HT1080 (cell line): ENCODE results near the gene MCOLN1. TPM values are rescaled to one million over a fixed set of nuclear protein-coding genes. Genes with fewer than 3 reads are reported as not detected.
A peak's percentile ranks its signal among the peaks of the same experiment; 100 is the strongest.
"Not testable (repeated sequence)": the region's sequence is repeated elsewhere in the genome, so short reads cannot be mapped to it uniquely, and the experiment has no call there.

Experiments
- DNase-seq: peaks from one replicate; pipeline ENCODE4 v3.0.0-alpha.2; 2015; ENCODE audit warnings: low read depth
- total RNA-seq: library from RNA; depleted of rRNA; stranded (reverse); fragments of >200 nt; shearing (Covaris generic); gene quantifications from 2 replicates; pipeline ENCODE4 v1.2.3, GENCODE V29; 2014

The MCOLN1 gene
- total RNA-seq, 1 experiment from 2014 or later = 5.2 TPM

DNA sequence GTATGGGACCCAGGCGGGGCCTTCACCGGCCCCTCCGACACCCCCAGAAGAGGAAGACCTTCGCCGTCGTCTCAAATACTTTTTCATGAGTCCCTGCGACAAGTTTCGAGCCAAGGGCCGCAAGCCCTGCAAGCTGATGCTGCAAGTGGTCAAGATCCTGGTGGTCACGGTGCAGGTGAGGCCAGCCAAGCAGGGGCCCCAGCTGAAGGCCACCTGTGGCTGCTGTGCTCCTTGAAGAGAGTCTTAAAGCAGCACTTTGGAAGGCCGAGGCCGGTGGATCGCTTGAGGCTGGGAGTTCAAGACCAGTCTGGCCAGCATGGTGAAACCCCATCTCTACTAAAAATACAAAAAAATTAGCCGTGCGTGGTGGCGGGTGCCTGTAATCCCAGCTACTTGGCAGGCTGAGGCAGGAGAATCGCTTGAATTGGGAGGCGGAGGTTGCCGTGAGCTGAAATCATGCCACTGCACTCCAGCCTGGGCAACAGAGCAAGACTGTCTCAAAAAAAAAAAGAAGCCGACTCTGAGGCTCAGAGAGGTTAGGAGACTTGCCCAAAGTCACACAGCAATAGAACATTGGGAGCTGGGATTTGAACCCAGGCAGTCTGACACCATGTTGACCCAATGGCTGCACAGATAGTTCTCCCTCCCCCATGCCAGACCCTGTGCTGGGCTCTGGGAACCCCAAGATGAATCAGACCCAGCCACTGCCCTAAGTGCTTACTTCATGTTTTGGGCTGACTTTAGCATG lies 2.7 kb downstream of the MCOLN1 start:
- no peak for DNase-seq

DNA sequence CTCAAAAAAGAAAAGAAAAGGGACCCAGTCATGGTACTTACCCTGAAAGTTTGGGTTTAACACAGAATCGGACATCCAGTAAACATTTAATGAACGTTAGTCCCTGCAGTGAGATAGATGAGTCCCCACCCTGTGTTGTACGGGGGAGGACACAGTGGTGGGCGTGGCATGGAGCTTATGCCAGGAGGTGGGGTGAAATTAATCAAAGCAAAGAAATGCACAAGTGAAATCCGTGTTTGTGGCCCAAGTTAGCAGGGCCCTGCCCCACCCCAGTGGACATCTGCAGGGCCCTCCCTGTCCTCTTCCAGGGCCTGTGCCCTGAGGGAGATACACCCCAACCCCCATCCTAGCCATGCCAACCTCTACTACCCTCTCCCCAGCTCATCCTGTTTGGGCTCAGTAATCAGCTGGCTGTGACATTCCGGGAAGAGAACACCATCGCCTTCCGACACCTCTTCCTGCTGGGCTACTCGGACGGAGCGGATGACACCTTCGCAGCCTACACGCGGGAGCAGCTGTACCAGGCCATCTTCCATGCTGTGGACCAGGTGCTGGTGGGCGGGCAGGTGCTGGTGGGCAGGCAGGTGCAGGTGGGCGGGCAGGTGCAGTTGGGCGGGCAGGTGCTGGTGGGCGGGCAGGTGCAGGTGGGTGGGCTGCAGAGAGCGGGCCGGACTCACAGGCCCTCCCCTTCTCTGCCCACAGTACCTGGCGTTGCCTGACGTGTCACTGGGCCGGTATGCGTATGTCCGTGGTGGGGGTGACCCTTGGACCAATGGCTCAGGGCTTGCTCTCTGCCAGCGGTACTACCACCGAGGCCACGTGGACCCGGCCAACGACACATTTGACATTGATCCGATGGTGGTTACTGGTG lies 3.9 kb downstream of the MCOLN1 start:
- no peak for DNase-seq

DNA sequence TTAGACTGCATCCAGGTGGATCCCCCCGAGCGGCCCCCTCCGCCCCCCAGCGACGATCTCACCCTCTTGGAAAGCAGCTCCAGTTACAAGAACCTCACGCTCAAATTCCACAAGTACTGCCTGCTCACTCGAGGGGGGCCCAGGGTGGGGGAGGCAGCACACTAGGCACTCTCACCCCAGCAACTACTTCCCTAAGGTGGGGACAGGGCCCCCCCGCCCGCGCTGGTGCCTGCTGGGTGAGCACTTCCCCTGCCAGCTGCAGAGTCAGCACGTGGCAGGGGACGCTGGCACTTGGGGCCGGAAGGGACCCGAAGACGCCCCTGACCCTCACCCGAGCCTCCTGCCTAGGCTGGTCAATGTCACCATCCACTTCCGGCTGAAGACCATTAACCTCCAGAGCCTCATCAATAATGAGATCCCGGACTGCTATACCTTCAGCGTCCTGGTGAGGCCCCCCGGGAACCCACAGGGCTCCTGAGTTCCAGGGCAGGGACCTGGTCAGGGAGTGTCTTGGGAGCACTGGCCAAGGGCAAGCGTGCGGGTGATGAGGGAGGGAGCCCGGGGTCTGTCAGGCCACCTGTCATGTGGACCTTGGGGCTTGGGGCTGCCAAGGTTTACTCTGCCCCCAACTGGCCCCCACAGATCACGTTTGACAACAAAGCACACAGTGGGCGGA lies 5.2 kb downstream of the MCOLN1 start:
- no peak for DNase-seq

DNA sequence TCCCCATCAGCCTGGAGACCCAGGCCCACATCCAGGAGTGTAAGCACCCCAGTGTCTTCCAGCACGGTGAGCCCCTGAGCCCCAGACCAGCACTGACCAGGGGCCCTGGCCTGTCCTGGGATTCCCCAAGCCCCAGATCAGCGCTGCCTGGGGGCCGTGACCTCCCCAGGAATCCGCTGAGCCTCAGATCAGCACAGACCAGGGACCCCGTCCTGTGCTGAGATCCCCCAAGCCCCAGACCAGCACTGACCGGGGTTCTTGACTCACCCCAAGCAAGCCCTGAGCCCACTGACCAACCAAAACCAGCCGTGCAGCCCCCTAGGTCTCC lies 5.7 kb downstream of the MCOLN1 start:
- DNase-seq = no peak

DNA sequence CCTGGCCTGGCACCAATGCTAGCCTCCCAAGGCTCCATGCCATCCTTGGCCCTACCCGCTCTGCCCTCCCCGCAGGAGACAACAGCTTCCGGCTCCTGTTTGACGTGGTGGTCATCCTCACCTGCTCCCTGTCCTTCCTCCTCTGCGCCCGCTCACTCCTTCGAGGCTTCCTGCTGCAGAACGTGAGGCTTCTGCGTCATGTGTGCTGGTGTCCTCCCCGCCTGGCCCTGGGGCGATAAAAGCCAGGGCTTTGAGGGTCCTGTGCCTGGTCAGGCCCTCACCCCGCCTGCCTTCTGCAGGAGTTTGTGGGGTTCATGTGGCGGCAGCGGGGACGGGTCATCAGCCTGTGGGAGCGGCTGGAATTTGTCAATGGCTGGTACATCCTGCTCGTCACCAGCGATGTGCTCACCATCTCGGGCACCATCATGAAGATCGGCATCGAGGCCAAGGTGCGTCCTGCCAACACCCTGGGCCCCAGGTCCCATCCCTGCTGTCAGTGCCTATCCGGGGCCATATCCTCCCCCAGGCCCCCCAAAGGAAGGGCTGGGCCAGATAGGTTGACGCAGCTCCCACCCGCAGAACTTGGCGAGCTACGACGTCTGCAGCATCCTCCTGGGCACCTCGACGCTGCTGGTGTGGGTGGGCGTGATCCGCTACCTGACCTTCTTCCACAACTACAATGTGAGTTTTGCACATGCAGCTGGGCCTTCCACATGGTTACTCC lies 6.3 kb downstream of the MCOLN1 start:
- DNase-seq = no peak

DNA sequence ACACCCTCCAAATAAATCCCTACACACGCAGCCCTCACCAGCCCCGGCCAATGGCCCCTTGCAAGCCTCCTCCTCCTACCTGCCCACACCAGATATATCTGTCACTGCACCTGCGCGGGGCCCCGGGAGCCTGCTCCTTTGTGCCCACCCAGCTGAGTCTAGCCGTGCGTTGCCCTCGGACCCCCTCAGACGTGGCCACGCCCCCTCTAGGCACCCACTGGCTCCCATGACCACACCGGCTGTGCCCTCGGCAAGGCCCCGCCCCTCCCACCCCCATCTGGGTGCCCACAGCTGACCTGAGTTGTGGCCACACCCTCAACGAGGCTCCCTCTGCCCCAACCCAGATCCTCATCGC lies 6.8 kb downstream of the MCOLN1 start:
- DNase-seq = no peak

DNA sequence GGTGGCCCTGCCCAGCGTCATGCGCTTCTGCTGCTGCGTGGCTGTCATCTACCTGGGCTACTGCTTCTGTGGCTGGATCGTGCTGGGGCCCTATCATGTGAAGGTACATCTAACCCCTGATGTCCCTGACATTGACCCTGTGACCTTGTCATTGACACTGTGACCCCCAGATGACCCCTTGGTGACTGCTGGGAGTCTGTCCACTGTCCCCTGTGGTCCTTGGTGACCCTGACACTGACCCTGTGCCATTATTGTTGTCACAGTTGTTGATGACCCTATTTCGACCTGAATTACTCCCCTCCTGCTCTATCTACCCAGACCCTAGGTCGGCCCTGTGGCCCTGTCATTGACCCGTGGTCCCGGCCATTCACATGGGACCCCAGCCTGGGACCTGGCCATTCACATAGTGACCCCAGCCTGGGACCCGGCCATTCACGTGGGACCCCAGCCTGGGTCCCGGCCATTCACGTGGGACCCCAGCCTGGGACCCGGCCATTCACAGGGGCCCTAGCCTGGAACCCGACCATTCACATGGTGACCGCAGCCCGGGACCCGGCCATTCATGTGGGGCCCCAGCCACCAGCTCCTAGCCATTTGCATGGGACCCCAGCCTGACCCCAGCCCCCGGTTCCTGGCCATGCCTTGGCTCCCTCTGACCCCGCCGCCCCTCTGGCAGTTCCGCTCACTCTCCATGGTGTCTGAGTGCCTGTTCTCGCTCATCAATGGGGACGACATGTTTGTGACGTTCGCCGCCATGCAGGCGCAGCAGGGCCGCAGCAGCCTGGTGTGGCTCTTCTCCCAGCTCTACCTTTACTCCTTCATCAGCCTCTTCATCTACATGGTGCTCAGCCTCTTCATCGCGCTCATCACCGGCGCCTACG lies 7.4 kb downstream of the MCOLN1 start:
- DNase-seq = no peak

DNA sequence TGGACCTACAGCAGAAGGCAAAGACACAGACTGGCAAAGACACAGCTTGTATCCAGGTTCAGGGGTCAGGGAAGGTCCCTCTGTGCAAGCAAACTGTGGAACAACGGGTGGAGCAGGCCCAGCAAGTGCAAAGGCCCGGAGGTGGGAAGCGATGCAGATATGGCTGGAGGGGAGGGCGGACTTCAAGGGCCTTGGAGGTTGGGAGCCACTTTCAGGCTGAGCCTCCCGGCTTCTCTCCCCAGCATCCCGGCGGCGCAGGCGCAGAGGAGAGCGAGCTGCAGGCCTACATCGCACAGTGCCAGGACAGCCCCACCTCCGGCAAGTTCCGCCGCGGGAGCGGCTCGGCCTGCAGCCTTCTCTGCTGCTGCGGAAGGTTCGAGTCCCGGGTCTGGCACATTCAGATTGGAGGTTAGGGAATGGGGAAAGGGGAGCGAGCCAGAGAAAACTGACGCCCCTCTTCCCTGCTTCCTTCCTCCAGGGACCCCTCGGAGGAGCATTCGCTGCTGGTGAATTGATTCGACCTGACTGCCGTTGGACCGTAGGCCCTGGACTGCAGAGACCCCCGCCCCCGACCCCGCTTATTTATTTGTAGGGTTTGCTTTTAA lies 11.0 kb downstream of the MCOLN1 start:
- DNase-seq = no peak

DNA sequence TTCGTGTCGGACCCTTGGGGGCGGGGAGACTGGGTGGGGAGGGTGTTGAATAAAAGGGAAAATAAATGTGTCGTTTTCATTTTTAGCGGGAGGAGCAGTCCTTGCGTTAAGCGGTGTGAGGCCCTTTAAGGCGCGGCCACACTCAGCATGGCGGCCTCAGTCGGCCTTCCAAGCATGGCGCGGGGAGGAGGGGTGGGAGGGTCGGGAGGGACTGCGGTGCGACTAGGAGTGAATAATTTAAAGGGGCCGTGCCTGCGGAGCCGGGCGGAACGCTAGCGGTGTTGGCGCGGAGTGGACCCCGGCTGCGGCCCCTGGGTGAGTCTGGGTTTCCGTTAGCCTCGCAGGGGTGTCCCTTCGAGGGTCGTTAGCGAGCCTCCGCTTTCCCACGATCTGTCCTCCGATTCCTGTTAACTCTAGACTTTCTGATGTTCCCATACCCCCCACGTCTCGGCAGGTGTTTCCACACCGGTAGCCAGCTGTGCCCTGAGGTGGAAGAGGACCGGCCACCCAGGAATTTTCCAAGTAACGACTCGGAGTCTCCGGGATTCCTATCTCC lies 11.6 kb downstream of the MCOLN1 start:
- peak; percentile 54 for DNase-seq

DNA sequence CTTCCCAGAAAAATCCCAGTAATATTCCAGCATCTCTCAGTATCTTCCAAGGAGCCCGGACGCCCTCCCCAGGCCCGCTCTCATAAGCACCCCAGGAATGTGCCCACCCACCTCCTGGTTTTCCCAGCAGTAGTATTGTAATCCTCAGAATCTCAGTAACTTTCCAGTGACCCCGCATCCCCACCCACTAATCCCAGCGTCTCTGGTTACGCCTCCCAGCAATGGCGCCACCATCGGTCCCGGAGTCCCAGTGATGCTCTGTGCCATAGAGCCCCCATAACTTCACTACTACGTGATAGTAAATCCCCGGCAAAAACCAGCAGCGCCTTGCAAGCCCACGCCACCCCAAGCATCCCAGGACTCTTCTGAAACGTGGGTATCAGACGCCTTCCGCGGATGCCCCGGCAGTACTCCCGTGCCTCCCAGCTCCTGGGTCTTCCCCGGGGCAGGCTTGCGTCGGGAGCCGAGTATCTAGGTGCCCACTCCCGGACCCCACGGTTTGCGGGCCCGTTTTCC lies 12.2 kb downstream of the MCOLN1 start:
- peak; percentile 67 for DNase-seq

DNA sequence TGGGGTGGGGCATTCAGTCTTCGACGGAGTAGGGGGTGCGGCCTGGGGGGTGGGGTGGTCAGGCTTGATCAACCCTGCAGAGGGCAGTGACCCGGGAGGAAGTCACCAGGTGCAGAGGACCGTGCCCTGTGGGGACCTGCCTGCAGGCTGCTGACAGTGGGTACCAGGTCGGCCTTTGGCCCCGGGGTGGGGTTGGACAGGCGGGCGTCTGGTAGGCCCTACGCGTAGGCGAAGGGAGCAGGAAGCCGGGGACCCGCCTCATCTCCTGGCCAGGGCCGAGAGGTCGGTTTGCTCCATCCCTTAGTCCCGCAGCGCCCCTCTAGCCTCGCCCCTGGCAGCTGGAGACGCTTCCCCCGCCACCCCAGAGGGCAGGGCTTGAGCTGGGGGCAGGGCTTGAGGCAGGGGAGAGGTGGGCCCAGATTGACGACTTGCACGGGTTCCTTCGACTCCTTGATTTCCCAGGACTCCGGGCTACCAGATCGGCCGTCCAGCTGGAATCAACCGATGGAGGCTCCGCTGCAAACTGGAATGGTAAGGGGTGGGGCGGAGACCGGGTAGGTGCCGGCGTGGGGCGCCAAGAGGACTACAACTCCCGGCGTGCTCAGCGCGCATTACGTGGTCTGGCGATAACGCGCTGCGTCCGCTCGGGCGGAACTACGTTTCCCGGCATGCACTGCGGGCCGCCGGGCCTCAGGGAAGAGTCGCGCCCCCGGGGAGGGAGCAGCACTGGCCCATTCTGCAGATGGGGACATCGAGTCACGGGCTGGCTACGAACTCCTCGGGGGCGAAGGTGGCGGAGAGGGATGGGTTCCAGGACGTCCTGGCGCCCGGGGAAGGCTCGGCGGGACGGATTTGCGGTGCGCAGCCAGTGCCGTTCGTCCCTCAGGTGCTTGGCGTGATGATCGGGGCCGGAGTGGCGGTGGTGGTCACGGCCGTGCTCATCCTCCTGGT lies 12.9 kb downstream of the MCOLN1 start, which contains the start of gene PNPLA6:
Gene PNPLA6 (plus strand): TSS at position 671 of the 951 bp plus-strand sequence. CDS start 72 bp downstream, at position 743.
- peak; percentile 88 for DNase-seq

DNA sequence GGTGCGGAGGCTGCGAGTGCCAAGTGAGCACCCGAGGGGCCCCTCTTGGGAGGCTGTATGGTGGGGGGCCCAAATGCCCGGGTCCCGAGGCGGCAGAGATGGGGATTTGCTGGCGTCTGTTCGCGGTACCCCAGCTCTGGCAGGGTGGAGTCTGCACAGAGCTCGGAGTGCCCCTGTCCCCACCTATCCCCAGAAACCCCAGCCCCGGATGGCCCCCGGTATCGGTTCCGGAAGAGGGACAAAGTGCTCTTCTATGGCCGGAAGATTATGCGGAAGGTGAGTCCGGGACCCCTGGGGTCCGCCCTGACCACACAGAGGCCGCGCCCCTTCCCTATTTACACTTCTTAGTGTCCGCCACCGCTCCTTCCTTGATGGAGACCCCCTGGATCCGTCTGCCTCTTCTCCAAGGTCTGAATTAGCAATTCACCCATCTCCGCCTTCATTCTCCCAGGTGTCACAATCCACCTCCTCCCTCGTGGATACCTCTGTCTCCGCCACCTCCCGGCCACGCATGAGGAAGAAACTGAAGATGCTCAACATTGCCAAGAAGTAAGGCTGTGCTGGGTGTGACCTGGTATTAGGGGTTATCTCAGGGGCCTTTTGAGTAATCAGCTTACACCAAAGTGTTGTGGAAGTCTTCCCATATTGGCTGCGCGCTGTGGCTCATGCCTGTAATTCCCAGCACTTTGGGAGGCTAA lies 13.7 kb downstream of the MCOLN1 start:
- no peak for DNase-seq

DNA sequence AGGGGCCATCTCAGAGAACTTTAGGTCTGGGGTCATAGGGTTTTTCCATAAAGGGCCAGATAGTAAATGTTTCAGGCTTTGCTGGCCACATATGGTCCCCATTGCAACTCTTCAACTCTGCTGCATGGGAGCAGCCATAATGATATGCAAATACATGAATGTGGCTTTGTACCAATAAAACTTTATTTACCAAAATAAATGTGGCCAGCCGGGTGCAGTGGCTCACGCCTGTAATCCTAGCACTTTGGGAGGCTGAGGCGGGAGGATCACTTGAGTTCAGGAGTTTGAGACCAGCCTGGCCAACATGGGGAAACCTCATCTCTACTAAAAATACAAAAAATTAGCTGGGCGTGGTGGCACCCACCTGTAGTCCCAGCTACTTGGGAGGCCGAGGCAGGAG lies 16.6 kb downstream of the MCOLN1 start:
- not testable (repeated sequence) for DNase-seq

DNA sequence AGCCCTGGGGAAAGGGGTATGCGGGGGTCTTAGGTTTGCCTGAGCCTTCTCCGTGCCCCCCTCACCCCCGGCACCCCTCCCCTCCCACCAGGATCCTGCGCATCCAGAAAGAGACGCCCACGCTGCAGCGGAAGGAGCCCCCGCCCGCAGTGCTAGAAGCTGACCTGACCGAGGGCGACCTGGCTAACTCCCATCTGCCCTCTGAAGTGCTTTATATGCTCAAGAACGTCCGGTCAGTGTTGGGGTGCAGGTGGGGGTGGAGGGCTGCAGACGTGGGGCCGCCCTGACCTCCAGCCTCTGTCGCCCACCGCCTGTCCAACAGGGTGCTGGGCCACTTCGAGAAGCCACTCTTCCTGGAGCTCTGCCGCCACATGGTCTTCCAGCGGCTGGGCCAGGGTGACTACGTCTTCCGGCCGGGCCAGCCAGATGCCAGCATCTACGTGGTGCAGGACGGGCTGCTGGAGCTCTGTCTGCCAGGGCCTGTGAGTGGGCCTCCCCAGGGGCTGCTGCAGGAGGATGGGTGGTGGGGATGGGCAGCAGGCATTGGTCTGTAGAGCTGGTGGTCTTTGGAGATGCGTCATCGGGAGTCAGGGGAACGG lies 17.5 kb downstream of the MCOLN1 start:
- DNase-seq = no peak

DNA sequence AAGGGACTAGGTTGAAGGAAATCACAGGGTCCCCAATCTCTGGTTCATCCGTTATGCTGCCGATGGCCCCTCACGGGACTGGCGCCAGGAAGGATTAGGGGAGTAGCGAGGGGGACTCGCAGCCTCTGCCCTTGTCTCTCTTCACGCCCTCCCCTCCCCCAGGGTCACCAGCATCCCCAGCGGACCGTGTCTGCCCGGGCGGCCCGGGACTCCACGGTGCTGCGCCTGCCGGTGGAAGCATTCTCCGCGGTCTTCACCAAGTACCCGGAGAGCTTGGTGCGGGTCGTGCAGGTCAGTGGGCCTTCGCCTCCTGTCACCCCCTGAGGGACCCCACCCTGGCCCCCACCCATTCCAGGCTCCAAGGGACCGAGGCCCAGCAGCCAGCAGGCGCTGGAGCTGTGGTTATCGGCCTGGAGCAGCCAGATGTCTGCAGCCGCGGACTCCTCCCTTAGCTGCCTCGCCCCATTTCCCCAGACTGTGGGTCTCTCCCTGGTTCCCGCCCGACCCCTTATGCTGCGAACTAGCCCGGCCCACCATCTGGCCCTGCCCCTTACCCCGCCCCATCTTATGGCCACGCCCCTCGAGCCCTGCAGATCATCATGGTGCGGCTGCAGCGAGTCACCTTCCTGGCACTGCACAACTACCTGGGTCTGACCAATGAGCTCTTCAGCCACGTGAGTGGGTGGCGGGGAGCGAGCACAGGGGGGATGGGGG lies 18.5 kb downstream of the MCOLN1 start:
- DNase-seq = peak; percentile 23

DNA sequence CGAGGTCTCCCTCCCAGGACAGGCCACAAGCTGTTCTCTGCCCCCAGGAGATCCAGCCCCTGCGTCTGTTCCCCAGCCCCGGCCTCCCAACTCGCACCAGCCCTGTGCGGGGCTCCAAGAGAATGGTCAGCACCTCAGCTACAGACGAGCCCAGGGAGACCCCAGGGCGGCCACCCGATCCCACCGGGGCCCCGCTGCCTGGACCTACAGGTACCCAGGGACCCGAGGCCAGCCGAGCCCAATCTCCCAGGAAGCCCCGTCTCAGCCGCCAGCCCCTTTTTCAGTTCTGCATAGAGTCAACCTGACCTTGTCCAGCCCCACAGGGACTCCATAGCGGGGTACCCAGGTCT lies 19.0 kb downstream of the MCOLN1 start:
- DNase-seq = no peak
